Fibroblast of lung (primary cell): ENCODE measurements around the gene PIP4K2A.

ENCODE experiments used
- EZH2 ChIP-seq: IDR thresholded peaks from 2 replicates; pipeline ENCODE4 v1.5.1; 2012; ENCODE audit warnings: low read length, control low read depth, mild to moderate bottlenecking; ENCODE audit errors: missing control alignments
- TF ChIP-seq, protein P1 (sequence below), 2 donors: IDR thresholded peaks in 1 of 2; conservative IDR thresholded peaks in 1 of 2; 1 replicate in 1 of 2; 2 replicates in 1 of 2; pipeline ENCODE4 v1.5.1; 2011 to 2012; ENCODE audit warnings: low read length in 2 of 2, control low read depth in 1 of 2, inconsistent platforms in 1 of 2, low read depth in 1 of 2, mild to moderate bottlenecking in 1 of 2

DNA sequence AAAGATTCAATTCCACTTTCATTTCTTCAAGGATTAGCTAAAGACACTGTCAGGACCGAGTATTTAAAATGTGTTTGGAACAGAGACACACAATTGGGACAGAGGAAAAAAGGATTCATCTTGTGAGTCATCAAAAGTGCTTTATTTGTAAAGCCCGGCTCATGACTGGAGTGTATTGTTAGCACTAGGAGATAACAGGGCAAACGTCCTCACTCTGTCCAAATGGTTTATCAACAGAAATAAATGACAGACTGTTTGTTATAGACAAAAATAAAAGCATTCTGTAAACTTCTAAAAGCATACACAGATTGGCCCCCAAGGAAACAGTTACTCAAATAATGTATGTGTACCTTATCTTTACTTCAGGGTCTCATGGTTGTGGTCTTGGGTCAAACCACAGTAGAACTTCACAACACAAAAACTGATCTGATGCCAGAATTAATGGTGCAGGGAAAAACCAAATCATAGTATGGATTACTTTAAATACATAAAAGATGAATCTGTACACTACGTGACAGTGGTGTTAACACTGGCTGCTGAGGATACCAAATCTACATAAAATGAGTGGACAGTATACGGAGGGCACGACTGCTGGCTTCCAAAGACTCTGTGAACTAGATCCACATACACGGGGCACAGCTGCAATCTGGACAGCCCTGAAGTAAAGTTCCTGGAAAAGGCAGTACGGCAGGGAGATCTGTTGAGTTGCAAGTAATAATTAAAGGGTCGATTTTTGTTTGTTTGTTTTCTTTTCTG is 179.4 kb downstream of the PIP4K2A start:
- TF ChIP-seq, protein P1, sequence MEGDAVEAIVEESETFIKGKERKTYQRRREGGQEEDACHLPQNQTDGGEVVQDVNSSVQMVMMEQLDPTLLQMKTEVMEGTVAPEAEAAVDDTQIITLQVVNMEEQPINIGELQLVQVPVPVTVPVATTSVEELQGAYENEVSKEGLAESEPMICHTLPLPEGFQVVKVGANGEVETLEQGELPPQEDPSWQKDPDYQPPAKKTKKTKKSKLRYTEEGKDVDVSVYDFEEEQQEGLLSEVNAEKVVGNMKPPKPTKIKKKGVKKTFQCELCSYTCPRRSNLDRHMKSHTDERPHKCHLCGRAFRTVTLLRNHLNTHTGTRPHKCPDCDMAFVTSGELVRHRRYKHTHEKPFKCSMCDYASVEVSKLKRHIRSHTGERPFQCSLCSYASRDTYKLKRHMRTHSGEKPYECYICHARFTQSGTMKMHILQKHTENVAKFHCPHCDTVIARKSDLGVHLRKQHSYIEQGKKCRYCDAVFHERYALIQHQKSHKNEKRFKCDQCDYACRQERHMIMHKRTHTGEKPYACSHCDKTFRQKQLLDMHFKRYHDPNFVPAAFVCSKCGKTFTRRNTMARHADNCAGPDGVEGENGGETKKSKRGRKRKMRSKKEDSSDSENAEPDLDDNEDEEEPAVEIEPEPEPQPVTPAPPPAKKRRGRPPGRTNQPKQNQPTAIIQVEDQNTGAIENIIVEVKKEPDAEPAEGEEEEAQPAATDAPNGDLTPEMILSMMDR (conservative IDR thresholded peaks at IDR 0.05 in 1 of 2, IDR thresholded peaks at IDR 0.05 in 1 of 2; ENCODE audit: low read depth in 1 of 2, low read length in 2 of 2), result no peak
- TF ChIP-seq EZH2, result no peak
